ENCODE results near the gene WIPF3.

The WIPF3 gene

DNA sequence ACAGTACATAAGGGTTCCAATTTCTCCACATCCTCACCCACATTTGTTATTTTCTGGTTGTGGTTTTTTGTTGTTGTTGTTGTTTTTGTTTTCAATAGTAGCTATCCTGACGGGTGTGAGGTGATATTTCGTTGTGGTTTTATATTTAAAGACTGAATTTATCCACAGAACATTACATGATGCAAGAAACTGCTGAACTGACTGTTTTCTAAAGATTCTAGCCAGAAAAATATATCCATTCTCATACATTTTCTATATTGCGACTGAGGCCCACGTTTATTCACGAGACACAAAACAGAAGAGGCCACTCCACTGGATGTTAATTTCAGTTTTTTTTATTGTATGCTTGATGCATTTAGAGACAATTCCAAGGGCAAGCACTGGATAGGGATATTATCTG, 113.5 kb downstream of the WIPF3 start:
- no peak for DNase-seq

- no peak for DNase-seq
These were observed 114.2 kb downstream of the WIPF3 start for GRCh38 chr7:29920491-29920890.

DNA sequence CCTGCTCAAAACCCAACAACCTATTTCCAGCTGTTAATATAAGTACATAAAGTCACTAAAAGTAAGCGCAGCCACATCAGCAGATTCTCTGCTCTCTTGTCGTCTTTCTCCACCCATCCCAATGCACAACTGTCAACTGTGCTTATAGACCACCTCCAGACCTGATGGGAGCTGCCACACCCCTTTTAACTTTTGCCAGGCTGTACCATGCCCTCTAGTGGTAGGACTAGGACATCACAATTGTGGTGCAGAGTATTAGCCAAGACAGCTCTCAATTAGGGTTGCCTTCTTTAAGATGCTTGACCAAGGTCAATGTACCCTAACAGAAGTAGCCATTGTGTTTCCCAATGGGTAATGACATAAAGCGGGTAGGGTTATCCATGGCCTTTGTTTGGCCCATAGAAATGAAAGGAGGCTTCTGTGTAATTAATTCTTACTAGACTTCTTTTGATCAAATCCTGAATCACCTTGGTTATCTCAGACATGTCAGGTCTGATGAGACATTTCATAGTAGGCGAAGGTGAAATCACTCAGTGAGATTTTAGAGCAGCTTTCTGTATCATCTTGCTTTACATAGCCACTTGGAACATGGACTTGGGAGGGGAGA, 115.2 kb downstream of the WIPF3 start:
- DNase-seq, result peak; percentile 14

GRCh38 chr7:29922921-29923700, 116.8 kb downstream of the WIPF3 start:
- DNase-seq, result no peak

GRCh38 chr7:29924006-29924405, 117.7 kb downstream of the WIPF3 start:
- no peak for DNase-seq

GRCh38 chr7:29924684-29925083, 118.4 kb downstream of the WIPF3 start:
- DNase-seq, result no peak

DNA sequence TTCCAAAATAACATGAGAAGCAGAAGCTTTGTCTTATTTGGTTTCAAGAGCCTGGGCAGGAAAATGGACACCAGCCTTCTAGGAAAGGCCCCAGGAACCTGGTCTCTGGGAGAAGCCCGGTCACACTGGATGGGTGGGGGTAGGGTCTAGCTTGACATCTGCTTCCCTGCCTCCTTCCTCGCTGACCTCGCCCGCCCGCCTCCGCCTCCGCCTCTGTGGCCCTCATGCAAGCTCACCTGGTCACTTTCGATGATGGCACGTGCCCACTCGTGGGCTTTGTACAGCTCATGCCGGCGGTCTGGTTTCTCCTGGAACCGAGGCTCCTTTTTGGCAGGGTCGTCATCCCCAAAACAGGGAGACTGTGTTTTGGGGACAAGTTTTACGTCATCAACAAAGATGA, 119.9 kb downstream of the WIPF3 start:
- no peak for DNase-seq

GRCh38 chr7:29926741-29927140, 120.4 kb downstream of the WIPF3 start:
- no peak for DNase-seq

GRCh38 chr7:29929018-29929807, 122.9 kb downstream of the WIPF3 start:
- no peak for DNase-seq

- DNase-seq, result no peak
These were observed 128.8 kb downstream of the WIPF3 start for GRCh38 chr7:29935111-29935510.

- no peak for DNase-seq
These were observed 130.8 kb downstream of the WIPF3 start for GRCh38 chr7:29937132-29937531.

DNA sequence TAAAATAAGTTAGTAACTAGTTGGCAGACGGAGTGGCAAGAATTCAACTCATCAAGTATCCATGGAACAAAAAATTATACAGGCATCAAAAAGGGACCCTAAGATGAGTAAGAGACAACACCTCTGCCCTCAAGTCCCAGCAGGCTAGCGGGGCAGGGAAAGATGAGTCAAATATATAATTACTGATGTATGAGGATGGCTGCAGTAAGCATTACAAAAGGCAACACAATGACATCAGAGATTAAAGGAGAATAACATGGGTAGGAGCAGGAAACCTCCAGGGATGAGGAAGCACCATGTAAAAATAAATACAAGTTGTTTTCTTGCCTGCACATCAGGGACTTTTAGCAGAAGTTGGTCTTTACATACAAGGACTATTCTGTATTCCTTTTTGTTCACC, 133.9 kb downstream of the WIPF3 start:
- DNase-seq, result no peak

- no peak for DNase-seq
These were observed 139.0 kb downstream of the WIPF3 start for GRCh38 chr7:29945259-29945809.

DNA sequence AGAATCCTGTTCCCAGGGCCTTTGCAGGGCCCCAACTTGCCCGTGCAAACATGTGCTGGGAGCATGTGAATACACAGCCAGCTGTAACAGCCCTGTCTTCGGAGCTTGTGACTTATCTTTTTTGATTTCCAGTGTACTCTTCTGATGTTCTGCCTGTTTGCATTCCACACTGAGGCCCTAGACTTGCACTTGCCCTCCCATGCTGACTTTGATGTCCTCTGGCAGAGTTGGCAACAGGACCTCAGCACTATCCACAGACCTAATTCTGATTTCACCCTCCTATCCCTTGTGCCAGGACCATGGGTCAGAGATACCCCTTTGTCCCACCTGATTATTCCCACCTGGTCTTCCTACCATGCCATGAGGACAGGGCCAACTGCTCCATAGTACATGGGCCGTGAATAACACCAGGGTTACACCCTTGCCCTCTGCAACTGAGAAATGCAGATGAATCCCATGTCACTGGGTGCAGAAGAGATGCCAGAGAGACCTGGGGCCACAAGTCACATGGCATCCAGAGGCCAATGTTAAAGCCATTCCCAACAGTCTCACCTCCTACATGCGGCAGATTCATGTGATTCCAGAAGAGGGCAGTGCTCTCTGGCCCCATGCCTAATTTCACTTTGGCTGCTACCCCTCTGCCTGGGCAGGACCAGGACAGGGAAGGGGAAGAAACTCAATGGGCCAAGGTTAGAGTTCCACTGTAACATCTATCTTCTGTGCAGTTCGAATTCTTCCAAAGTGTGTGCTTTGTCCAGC, 140.3 kb downstream of the WIPF3 start:
- no peak for DNase-seq

DNA sequence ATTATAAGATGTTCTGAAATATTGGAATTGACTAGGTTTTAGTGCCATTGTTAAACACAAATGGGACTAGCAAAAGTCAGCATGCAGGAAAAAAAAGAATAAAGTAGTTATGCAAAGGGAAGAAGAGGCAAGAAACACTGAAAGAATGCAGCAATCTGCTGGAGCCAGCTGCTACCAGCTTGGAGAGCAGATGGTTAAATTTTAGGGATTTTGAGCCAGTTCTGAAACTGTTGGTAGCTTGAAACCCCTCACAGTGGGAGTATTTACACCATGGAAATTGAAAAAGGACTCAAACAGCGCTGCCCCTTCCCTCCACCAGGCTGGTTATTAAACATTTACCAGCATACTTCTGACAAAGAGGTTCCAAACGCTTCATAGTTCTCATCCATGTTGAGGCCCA, 142.3 kb downstream of the WIPF3 start:
- DNase-seq, result no peak

- no peak for DNase-seq
These were observed 144.2 kb downstream of the WIPF3 start for GRCh38 chr7:29950480-29950879.

DNA sequence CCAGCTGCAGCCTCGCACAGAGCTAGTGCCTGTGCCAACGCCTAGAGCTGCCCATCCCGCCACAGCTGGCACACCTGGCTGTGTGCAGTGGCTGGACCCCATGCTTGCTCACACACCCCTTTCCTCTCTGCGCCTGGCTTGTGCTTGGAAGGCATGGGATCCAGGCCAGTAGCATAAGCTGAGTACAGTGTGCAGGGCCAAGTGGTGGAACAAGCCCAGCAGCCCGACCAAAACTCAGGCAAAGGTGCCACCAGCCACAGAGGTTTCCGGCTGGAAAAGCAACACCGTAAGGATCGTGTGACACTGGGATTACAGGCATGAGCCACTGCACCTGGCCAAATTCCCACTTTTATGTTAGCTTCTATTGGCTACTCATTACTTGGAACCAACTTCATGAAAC, 144.9 kb downstream of the WIPF3 start:
- DNase-seq, result no peak

- no peak for DNase-seq
These were observed 147.5 kb downstream of the WIPF3 start for GRCh38 chr7:29953726-29954347.

DNA sequence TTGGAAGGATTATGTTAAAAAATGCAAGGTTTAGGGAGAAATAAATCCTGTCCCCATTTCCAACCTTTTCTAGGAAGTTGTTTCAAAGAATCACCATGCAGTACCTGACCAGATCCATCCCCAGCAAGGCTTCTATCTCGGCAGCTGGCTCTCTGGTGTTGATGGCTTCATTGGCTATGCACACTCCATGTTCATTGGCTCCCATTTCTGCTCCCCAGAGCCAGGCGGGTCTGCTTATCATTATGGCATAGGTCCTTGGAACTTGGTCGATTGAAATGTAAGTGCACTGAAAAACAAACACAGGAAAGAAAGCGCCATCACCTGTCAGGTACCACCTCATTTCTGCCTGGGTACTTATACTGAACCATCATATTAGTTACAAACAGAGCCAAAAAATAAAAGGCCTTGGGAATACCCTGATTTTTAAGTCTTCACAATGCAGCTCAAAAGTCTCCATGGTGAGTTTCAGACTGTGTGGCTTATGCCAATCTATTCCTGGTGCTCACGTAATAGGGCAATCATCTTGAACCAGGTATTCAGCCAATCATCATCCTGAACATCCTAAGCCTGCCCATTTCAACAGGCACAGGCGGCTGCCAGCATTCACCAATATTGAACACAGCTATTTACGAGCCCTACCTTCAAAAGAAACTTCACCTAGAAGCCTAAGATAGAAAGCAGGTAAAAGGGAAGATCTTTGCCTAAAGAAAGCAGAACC, 148.9 kb downstream of the WIPF3 start:
- DNase-seq, result no peak

- DNase-seq, result no peak
These were observed 149.6 kb downstream of the WIPF3 start for GRCh38 chr7:29955799-29956486.

GRCh38 chr7:29956487-29956836, 150.2 kb downstream of the WIPF3 start:
- no peak for DNase-seq
